ENCODE results near the gene AQP12B.

- TF ChIP-seq, protein P1, sequence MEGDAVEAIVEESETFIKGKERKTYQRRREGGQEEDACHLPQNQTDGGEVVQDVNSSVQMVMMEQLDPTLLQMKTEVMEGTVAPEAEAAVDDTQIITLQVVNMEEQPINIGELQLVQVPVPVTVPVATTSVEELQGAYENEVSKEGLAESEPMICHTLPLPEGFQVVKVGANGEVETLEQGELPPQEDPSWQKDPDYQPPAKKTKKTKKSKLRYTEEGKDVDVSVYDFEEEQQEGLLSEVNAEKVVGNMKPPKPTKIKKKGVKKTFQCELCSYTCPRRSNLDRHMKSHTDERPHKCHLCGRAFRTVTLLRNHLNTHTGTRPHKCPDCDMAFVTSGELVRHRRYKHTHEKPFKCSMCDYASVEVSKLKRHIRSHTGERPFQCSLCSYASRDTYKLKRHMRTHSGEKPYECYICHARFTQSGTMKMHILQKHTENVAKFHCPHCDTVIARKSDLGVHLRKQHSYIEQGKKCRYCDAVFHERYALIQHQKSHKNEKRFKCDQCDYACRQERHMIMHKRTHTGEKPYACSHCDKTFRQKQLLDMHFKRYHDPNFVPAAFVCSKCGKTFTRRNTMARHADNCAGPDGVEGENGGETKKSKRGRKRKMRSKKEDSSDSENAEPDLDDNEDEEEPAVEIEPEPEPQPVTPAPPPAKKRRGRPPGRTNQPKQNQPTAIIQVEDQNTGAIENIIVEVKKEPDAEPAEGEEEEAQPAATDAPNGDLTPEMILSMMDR (IDR thresholded peaks at IDR 0.05; ENCODE audit: low read depth, low read length, missing input control): no peak
- no peak for TF ChIP-seq FOXA1 (IDR thresholded peaks at IDR 0.05)
- TF ChIP-seq, protein P2, sequence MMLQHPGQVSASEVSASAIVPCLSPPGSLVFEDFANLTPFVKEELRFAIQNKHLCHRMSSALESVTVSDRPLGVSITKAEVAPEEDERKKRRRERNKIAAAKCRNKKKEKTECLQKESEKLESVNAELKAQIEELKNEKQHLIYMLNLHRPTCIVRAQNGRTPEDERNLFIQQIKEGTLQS (IDR thresholded peaks at IDR 0.05): no peak
- TF ChIP-seq JUND (IDR thresholded peaks at IDR 0.05): no peak
- no peak for TF ChIP-seq YY1 (IDR thresholded peaks at IDR 0.05)
- TF ChIP-seq, protein P3, sequence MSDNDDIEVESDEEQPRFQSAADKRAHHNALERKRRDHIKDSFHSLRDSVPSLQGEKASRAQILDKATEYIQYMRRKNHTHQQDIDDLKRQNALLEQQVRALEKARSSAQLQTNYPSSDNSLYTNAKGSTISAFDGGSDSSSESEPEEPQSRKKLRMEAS (IDR thresholded peaks at IDR 0.05): no peak
- TF ChIP-seq RAD21 (IDR thresholded peaks at IDR 0.05): no peak
- no peak for TF ChIP-seq EGR1 (IDR thresholded peaks at IDR 0.05; ENCODE audit: low read depth in 2 of 2)
Observed at GRCh38 chr2:240643811-240644150, 38.9 kb downstream of the AQP12B start.

Measured in liver (tissue), 3 donors.